IPS DF 19.7 (cell line): Measurements from ENCODE around the gene TEX47.

Experiments used
- DNase-seq: peaks from one replicate; pipeline ENCODE4 v3.0.0-alpha.2; 2013; ENCODE audit warnings: low read depth, low spot score

TEX47 gene

DNA sequence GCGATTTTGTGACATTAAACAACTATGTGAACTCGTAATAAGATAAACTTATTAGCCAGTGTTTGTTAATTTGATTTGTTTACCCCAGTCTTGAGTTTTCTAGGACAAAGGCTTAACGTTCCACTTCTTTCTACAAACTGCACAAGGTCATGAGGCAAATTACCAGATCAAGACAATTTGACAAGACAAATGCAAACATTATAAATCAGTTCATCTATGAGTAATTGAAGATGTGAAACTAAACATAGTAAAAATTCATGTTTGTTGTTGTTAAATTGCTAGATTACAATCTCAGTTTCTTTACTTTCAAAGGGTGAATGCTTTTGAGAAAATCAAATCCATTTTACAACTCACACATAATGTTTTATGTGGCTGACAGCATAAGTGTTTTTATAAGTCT, 49.4 kb downstream of the TEX47 start:
- DNase-seq, result no peak
